Upper lobe of left lung (tissue), 6 donors: ENCODE measurements around the gene PCYT2. TPM values are rescaled to one million over a fixed set of nuclear protein-coding genes. Genes with fewer than 3 reads are reported as not detected.

ENCODE experiments used
- ATAC-seq, 2 donors: fragments of 200-7000 bp; cut with Tn5 transposase; one replicate each; pipeline ENCODE4 v1.9.1; 2022; ENCODE audit warnings: mild to moderate bottlenecking in 2 of 2, moderate library complexity in 2 of 2; ENCODE audit not compliant: low FRiP score in 2 of 2
- DNase-seq, 2 donors: peaks; one replicate each; pipeline ENCODE4 v3.0.0-alpha.2; 2019 to 2020
- H3K27ac ChIP-seq, 4 donors: fragments of 200-600 bp; sonication (generic); one replicate each; pipeline ENCODE4 v1.5.1; 2016 to 2019
- H3K27me3 ChIP-seq, 4 donors: fragments of 200-600 bp; sonication (generic); one replicate each; pipeline ENCODE4 v1.5.1; 2017 to 2019
- H3K36me3 ChIP-seq, 4 donors: fragments of 200-600 bp; sonication (generic); one replicate each; pipeline ENCODE4 v1.5.1; 2016 to 2019
- H3K4me1 ChIP-seq, 4 donors: fragments of 200-600 bp; sonication (generic); one replicate each; pipeline ENCODE4 v1.5.1; 2018 to 2019
- H3K4me3 ChIP-seq, 4 donors: fragments of 200-600 bp; sonication (generic); one replicate each; pipeline ENCODE4 v1.5.1; 2017 to 2019; ENCODE audit warnings: mild to moderate bottlenecking in 2 of 4, moderate library complexity in 1 of 4
- H3K9me3 ChIP-seq, 4 donors: fragments of 200-600 bp; sonication (generic); one replicate each; pipeline ENCODE4 v1.5.1; 2018 to 2019
- CTCF ChIP-seq, 6 experiments: fragments of 450-650 bp in 4 of 6; fragments of 200-600 bp in 2 of 6; sonication (generic) in 2 of 6; IDR thresholded peaks; one replicate each; pipeline ENCODE4 v1.5.1; 2016 to 2019; ENCODE audit warnings: antibody characterized with exemption in 6 of 6
- EP300 ChIP-seq, 4 donors: sonication (generic); formaldehyde crosslinking; IDR thresholded peaks; one replicate each; pipeline ENCODE4 v1.5.1; 2017; ENCODE audit warnings: antibody characterized with exemption in 4 of 4, control low read depth in 2 of 4
- POLR2A ChIP-seq, 4 donors: fragments of 450-650 bp; IDR thresholded peaks; one replicate each; pipeline ENCODE4 v1.5.1; 2016 to 2017; ENCODE audit warnings: antibody characterized with exemption in 4 of 4, mild to moderate bottlenecking in 2 of 4
- POLR2AphosphoS5 ChIP-seq, 2 donors: sonication (generic); formaldehyde crosslinking; IDR thresholded peaks; one replicate each; pipeline ENCODE4 v1.5.1; 2017; ENCODE audit warnings: antibody characterized with exemption in 2 of 2
- WGBS, 2 donors: methylation state at CpG; one replicate each; pipeline ENCODE4 v1.1.5; 2017 to 2018; 5-methylcytosine and 5-hydroxymethylcytosine counted together
- total RNA-seq, 6 donors: library from RNA; depleted of rRNA in 4 of 6; stranded (reverse); fragments of >200 nt in 4 of 6; gene quantifications; one replicate each; pipeline versions ENCODE4 v1.1.0 to v1.2.1, GENCODE V29; 2016 to 2021
- donor health status: DM: no; HTN: no; CAD: no; lungs with moderate emphysema.
- donor health status: DM: no; HTN: yes; CAD: no; lungs with severe emphysema.

PCYT2 gene
- total RNA-seq, 6 donors from 2014 or later, result 29.1 to 63.1 (median 52.2) TPM

- no peaks in the 10 kb centered on the region for H3K9me3 ChIP-seq
- no peak overlapping the region for H3K4me3 ChIP-seq
- WGBS, 2 donors, result 82 to 87% methylated on average over 27 to 29 of the region's 29 CpGs
- TF ChIP-seq POLR2A (IDR thresholded peaks at IDR 0.05), result no peak
- TF ChIP-seq POLR2AphosphoS5 (IDR thresholded peaks at IDR 0.05), result no peak
- H3K27me3 ChIP-seq, result no peaks in the 10 kb centered on the region
- no peak overlapping the region for H3K27ac ChIP-seq
- peaks cover 21 to 34% (median 22%) of the 10 kb centered on the region in 4 donors for H3K4me1 ChIP-seq
- peak in 1 of 2 donors; percentile 3 for ATAC-seq
- DNase-seq, result peak in 1 of 2 donors; percentile 71
- peaks cover 31 to 90% (median 65%) of the 10 kb centered on the region in 4 donors for H3K36me3 ChIP-seq
Observed at GRCh38 chr17:81854974-81855774, 56.0 kb downstream of the PCYT2 start.

GRCh38 chr17:81852237-81852636, 59.0 kb downstream of the PCYT2 start:
- WGBS, 2 donors, result 87 to 89% methylated on average over 11 to 12 of the region's 12 CpGs
- Histone ChIP-seq H3K36me3 (peaks cover 41 to 99% (median 74%) of the 10 kb centered on the region in 4 donors), H3K4me1 (peaks cover 0 to 9% (median 1%) of the 10 kb centered on the region in 4 donors), H3K27ac (no peak overlapping the region), H3K27me3 (no peaks in the 10 kb centered on the region), H3K9me3 (no peaks in the 10 kb centered on the region), H3K4me3 (no peak overlapping the region)
- ATAC-seq (no peak), DNase-seq (peak in 1 of 2 donors; percentile 60)
- TF ChIP-seq POLR2A (IDR thresholded peaks at IDR 0.05) (no peak), POLR2AphosphoS5 (IDR thresholded peaks at IDR 0.05) (no peak), EP300 (IDR thresholded peaks at IDR 0.05) (no peak), CTCF (IDR thresholded peaks at IDR 0.05) (no peak)

GRCh38 chr17:81851423-81851822, 59.8 kb downstream of the PCYT2 start:
- no peaks in the 10 kb centered on the region for H3K9me3 ChIP-seq
- H3K27ac ChIP-seq, result no peak overlapping the region
- no peaks in the 10 kb centered on the region for H3K27me3 ChIP-seq
- TF ChIP-seq EP300 (IDR thresholded peaks at IDR 0.05) (no peak), POLR2AphosphoS5 (IDR thresholded peaks at IDR 0.05) (no peak), POLR2A (IDR thresholded peaks at IDR 0.05) (no peak), CTCF (IDR thresholded peaks at IDR 0.05) (no peak)
- 92 to 95% methylated on average over 4 to 16 of the region's 16 CpGs for WGBS, 2 donors
- DNase-seq (peak in 1 of 2 donors; percentile 22), ATAC-seq (no peak)
- no peak overlapping the region for H3K4me3 ChIP-seq
- H3K4me1 ChIP-seq, result peaks cover 0 to 9% (median 0%) of the 10 kb centered on the region in 4 donors
- H3K36me3 ChIP-seq, result peaks cover 48 to 99% (median 78%) of the 10 kb centered on the region in 4 donors

Other genes with a start within 250 kb of the PCYT2 start
- 10 to 100 TPM; 32.2 to 46.7 (median 38.5) TPM for gene OXLD1, start 244.8 kb downstream of the PCYT2 start, total RNA-seq
- 10 to 100 TPM; 10.8 to 49.2 (median 12.6) TPM for gene CCDC137, start 244.7 kb downstream of the PCYT2 start, total RNA-seq
- gene ARL16, start 227.6 kb downstream of the PCYT2 start, total RNA-seq, result 10 to 100 TPM; 16.9 to 47.1 (median 20.5) TPM
- 100 to 1,000 TPM in 4 of 6 donors, 10 to 100 TPM in 2; 74.7 to 164 (median 108) TPM for gene HGS, start 227.4 kb downstream of the PCYT2 start, total RNA-seq
- 10 to 100 TPM; 29.3 to 69.8 (median 47.8) TPM for gene MRPL12, start 208.0 kb downstream of the PCYT2 start, total RNA-seq
- 10 to 100 TPM in 5 of 6 donors, 1 to 10 TPM in 1; 9.9 to 20.2 (median 12.7) TPM for gene SLC25A10, start 199.1 kb downstream of the PCYT2 start, total RNA-seq
- 10 to 100 TPM in 1 of 6 donors, not detected in 5; 11.1 TPM for gene GCGR, start 107.2 kb downstream of the PCYT2 start, total RNA-seq
- 100 to 1,000 TPM in 1 of 6 donors, 10 to 100 TPM in 5; 30.1 to 106 (median 70.1) TPM for gene MCRIP1, start 78.1 kb downstream of the PCYT2 start, total RNA-seq
- gene PPP1R27, start 76.3 kb downstream of the PCYT2 start, total RNA-seq, result not detected
- 100 to 1,000 TPM; 374 to 627 (median 531) TPM for gene P4HB, start 50.9 kb downstream of the PCYT2 start, total RNA-seq
- 100 to 1,000 TPM; 171 to 522 (median 302) TPM for gene ARHGDIA, start 40.1 kb downstream of the PCYT2 start, total RNA-seq
- 10 to 100 TPM; 43.0 to 71.0 (median 60.1) TPM for gene ALYREF, start 19.8 kb downstream of the PCYT2 start, total RNA-seq
- 100 to 1,000 TPM in 3 of 6 donors, 10 to 100 TPM in 3; 24.1 to 138 (median 99.2) TPM for gene ANAPC11, start 19.7 kb downstream of the PCYT2 start, total RNA-seq
- 1 to 10 TPM in 1 of 6 donors, under 1 TPM in 2, not detected in 3; 0.37 to 1.8 (median 0.94) TPM for gene NPB, start 9.2 kb downstream of the PCYT2 start, total RNA-seq
- 10 to 100 TPM; 35.7 to 87.0 (median 39.7) TPM for gene SIRT7, start 6.8 kb upstream of the PCYT2 start, total RNA-seq
- 10 to 100 TPM; 23.0 to 46.4 (median 28.8) TPM for gene MAFG, start 16.3 kb upstream of the PCYT2 start, total RNA-seq
- gene PYCR1, start 25.9 kb upstream of the PCYT2 start, total RNA-seq, result 10 to 100 TPM in 4 of 6 donors, 1 to 10 TPM in 2; 8.4 to 42.4 (median 14.6) TPM
- gene MYADML2, start 35.8 kb upstream of the PCYT2 start, total RNA-seq, result not detected
- 1 to 10 TPM in 5 of 6 donors, under 1 TPM in 1; 0.89 to 5.0 (median 2.3) TPM for gene NOTUM, start 49.8 kb upstream of the PCYT2 start, total RNA-seq
- gene ASPSCR1, start 66.2 kb upstream of the PCYT2 start, total RNA-seq, result 10 to 100 TPM; 26.0 to 96.4 (median 56.1) TPM
- gene CENPX, start 111.5 kb upstream of the PCYT2 start, total RNA-seq, result 10 to 100 TPM; 24.1 to 60.5 (median 47.8) TPM
- gene LRRC45, start 111.9 kb upstream of the PCYT2 start, total RNA-seq, result 10 to 100 TPM; 14.0 to 57.6 (median 20.4) TPM
- gene RAC3, start 120.3 kb upstream of the PCYT2 start, total RNA-seq, result 10 to 100 TPM in 2 of 6 donors, 1 to 10 TPM in 4; 3.0 to 12.6 (median 7.1) TPM
- 100 to 1,000 TPM; 122 to 358 (median 211) TPM for gene DCXR, start 126.3 kb upstream of the PCYT2 start, total RNA-seq
- gene RFNG, start 140.4 kb upstream of the PCYT2 start, total RNA-seq, result 100 to 1,000 TPM in 1 of 6 donors, 10 to 100 TPM in 5; 25.0 to 101 (median 37.5) TPM
- 100 to 1,000 TPM in 4 of 6 donors, 10 to 100 TPM in 2; 55.2 to 147 (median 108) TPM for gene GPS1, start 140.5 kb upstream of the PCYT2 start, total RNA-seq
- 100 to 1,000 TPM in 3 of 6 donors, 10 to 100 TPM in 3; 53.5 to 183 (median 106) TPM for gene DUS1L, start 154.4 kb upstream of the PCYT2 start, total RNA-seq
- gene FASN, start 186.8 kb upstream of the PCYT2 start, total RNA-seq, result 100 to 1,000 TPM; 191 to 805 (median 577) TPM